Activated effector memory CD4-positive, alpha-beta T cell treated with Interleukin-2 at 50 U/mL for 16 hours (primary cell): Measurements from ENCODE around the gene DUS1L.

Experiments used
- DNase-seq: peaks from one replicate; pipeline ENCODE4 v3.0.0-alpha.2; 2020

Gene DUS1L

DNA sequence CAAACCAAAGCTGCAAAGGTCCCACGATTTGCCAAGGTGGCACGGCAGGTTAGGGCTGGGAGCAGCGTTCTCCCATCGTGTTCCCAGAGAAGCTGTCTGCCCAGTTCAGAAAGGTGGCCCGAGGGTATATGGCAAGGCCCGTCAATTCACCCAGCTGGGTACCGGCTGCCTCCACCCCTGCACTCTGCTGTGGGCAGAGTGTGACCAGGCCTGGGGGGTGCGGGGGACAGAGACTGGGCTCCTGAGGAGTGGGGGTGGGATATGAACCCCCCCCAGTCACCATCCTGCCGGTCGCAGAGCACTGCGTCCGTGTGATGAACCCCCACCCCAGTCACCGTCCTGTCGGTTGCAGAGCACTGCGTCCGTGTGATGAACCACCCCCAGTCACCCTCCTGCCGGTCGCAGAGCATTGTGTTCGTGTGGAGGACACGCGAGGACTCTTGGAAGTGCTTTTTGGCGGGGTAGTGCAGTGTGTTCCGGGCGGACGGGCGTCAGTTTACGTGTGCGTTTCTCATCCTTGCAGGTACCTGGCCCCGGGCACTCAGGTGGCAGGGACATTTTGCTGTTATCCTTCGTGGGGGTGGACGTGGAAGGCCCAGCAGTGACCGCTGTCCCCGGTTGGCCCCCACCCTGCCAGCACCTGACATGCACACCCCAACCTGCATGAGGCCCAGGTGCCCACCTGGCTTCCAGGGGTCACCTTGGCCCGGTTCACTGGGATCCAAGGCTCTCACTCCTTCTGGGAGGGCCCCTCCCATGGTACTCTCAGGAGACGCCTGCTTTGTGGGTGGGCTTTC is 35.1 kb upstream of the DUS1L start:
- no peak for DNase-seq

DNA sequence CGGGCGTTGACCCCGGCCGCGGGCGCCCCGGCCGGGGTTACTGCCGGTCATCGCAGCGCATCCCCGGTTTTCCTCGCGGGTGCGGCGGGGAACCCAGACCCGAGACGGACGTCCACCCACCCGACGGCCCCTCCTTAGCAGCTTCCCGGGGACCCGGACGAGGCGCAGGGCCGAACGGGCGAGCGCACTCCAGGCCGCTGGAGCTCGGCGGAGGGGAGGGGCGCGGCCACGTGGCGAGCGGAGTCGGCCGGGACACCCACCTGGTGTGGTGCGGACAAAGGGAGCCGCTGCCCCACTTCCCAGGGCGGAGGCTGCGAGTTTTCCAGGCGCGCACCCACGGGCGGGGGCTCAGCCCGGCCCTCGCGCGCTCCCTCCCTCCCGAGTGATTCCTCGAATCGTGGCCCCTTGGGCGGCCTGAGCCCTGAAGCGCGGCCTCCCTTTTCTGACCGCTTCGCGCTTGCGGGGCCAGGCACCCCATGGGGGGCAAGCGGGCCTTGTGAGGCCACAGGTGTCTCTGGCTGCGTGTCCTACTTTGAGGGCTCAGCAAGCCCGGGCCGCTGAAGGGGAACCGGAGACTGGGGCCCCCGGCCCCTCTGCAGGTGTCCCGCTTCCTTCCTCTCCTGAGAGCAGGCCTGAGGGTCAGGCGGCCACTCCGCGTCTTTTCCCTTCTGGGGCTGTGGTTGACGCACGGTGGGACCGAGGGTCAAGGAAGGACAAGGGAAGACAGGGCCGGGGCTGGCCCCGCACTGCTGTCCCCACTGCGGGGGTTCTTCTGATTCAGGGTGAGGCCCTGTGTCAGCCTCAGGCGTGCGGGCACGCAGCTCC is 33.5 kb upstream of the DUS1L start:
- no peak for DNase-seq

DNA sequence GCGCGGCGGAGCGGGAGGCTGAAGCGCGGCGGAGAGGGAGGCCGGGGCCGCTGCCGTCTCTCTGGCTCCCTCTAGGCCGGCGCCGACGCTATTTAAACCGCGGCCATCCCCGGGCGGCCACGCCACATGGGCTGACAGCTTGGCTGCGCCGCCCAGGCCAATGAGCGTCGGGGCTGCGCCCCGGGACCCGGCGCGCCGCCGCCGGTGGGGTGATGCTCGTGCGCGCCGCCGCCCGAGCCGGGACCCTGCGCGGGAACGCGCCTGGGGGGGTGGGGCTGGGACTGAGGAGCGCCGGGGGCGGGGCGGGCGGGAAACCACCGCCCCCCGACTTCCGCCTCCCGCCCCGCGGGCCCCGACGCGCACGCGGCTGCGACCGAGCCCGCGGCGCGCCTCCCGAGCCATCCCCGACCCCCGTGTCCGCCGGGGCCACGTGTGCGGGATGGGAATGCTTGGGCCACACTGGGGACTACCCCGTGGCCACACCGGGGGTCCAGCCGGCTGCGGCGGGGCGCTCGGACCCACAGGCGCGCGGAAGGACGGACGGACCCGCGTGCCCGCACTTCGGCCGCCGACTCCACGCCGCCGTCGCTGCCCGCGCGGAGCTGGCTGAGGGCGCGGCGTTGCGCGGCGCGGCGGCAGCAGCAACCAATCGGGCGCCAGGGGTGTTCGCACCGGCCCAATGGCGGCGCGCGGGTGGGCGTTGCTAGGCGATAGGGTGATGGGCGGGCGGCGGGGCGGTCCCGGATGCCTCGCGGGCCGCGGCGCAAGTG is 32.8 kb upstream of the DUS1L start, which contains the start of gene FASN:
Gene FASN (minus strand): TSS at position 68 of the 770 bp plus-strand sequence. CDS start 1,791 bp downstream, outside the sequence.
- DNase-seq, result peak; percentile 89

DNA sequence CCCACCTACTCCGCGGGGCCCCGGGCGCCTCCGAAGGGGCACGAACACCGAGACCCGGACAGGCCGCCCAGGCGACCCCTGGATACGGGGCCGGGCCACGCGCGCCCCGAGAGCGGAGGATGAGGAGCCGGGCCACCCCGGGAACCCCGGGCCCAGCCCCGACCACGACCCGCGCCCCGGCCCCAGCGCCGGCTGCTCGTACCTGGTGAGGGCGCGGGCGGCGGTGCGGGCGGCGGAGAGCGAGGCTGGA is 32.2 kb upstream of the DUS1L start:
- DNase-seq, result no peak

DNA sequence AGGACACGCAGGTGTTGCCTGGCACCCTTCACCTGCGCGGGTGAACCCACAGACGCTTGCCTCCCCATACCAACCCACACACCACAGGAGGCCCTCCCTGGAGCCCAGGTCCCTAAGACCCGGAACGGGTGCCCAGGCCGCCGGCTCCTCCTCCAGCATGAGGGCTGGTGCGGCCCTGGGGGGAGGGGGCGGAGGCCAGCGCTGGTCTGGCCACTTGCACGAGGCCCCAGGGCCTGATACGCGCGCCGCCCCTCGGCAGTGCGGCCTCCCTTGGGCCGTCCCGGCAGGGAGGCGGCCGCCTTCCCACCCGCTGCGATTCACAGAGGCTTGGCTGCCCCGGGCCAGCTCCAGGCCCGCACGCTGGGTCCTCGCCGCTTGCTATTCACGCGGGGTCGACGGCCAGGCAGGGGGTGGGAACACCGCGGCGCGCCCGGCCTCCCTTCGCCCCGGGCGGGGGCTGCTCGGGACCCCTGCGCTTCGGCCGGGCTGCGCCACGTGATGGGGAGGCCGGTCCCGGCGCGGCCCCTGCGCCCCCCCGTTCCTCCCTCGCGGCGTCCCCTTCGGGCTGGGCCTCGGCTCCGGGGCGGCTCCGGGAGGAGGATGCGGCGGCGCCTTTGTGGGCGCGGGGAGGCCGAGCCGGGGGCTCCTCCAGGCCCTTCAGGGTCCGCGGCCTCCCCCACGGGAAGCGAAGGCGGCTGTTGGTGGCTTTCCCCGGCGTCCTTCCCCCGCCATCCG is 31.7 kb upstream of the DUS1L start:
- no peak for DNase-seq

DNA sequence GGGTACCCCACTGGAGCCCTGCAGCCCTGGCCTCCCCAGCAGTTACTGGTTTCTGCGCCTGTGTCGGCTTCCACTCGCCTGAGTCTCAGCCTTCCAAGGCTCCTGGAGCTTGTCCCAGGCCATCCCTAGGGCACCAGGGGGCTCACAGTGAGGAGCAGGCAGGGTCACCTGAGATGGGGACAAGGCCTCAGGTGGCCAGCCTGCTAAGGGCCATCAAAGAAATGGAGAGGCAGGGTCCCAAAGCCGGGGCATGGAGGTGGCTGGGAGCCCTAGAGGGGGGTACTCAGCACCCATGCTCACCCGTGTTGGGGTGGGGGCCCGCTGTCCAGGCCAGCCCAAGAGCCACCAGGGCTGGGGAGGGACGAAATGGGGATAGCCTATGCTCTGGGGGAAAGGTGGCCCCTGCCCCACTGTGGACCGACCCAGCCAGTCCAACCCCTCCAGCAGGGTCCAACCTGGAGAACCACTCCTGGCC is 31.1 kb upstream of the DUS1L start:
- no peak for DNase-seq

DNA sequence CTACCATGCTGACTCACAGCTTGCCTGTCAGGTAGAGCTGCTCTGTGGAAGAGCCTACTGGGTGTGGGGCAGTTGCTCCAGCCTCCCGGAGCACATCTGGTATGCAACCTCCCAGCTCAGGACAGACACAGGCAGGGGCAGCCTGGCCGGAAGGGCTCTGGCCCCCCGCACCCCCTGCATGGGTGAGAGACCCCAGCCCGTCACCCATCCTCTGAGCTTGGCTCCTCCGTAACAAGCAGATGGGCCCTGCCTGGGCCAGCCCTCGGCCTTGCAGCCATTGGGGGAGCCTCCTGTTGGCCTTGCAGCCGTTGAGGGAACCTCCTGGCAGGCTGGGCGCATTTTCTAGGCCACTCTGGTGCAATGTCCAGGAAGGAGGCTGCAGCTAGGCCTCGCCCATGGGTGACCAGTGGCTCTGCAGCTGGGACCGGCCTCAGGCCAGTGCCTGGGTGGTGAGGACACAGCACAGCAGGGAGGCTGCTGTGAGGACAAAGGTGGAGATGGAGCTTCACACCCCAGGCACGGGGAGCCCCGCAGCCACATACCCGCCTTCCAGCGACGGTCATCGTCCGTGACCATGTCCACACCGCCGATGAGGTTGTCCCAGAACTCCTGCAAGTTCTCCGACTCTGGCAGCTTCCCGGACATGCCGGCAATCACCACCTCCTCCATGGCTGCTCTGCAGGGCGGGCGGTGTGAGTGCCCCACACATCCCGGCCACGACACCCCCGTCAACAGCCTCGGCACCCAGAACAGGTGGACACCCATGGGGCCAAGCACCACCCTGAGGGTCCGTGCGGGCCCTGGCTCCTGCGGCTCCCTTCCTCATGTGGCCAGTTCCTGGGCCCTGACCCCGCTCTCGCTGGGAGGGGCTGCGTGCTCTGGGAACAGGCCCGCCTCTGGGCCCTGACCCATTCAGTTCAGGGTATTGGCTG is 30.4 kb upstream of the DUS1L start:
- DNase-seq, result no peak

DNA sequence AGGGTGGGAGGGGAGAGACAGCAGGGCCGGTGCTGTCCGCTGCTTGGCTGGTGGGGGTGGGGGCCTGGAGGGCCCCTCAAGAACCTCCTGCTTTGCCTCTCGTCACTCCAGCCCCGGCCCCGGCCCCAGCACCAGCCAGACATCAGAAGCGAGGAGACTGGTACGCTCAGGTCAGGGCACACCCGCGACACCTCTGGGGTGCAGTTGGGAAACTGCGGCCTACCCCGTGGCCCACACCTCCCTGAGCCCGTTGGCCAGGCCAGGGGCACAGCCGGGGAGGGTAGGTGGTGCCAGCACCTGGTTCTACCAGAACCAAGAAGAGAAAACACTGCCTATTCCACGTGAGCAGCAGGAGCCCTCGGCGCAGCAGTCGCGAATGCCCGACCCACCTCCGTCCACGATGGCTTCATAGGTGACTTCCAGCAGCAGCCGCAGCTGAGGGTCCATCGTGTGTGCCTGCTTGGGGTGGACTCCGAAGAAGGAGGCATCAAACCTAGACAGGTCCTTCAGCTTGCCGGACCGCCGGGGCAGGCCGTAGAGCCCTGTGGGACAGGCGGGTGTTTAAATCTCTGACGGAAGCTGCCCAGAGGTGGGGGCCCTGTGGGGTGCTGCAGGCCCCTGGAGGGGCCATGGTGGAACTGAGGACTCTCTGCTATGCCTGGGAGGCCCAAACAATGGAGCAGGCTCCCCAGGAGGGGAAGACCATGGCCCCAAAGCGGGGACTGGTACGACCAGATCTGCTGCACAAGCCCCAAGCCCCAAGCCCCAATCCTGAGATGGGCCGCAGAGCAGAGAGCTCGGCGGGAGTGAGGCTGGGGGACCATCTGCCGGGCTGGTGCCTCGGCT is 29.6 kb upstream of the DUS1L start:
- no peak for DNase-seq

DNA sequence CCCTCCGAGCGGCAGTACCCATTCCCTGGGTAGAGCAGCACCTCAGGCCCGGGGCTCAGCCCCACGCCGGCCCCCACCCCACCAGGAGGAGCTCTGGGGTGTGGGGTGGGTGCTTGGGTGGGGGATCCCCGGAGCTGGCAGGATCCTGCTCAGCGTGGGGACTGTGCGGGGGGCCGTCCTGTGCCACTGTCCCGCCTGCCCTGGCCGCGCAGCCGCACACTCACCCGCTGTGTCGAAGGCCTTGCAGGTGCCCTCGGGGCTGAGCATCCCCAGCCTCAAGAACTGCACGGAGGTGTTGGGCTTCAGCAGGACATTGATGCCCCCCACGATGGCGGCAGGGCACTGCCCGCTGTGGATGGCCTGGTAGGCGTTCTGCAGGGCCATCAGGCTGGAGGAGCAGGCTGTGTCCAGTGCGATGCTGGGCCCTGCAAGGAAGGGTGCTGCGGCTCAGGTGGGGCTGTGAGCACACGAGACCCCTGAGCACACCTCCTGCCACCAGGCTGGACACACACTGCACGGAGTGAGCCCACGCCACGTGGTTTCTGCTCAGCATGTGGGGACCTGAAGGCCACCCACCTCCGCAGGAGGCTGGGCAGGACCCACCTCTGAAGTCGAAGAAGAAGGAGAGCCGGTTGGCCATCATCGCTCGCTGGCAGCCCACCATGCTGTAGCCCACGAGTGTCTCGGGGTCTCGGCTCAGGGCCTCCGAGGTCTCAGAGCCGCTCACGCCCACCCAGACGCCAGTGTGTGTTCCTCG is 27.6 kb upstream of the DUS1L start:
- no peak for DNase-seq

DNA sequence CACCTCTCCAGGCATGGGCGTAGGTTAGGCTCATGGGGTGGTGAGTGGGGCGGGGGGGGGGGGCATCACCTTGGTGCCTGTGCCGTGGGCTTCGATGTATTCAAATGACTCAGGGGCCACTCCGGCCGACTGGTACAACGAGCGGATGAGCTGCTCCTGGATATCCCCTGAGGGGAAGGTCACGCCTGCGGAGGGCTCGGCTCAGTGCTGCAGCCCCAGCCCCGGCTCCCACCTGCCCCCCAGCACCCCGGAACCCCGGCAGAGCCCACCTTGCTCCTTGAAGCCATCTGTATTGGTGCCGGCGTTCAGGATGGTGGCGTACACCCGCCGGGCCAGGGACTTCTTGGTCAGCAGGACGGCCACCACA is 27.0 kb upstream of the DUS1L start:
- DNase-seq, result no peak

DNA sequence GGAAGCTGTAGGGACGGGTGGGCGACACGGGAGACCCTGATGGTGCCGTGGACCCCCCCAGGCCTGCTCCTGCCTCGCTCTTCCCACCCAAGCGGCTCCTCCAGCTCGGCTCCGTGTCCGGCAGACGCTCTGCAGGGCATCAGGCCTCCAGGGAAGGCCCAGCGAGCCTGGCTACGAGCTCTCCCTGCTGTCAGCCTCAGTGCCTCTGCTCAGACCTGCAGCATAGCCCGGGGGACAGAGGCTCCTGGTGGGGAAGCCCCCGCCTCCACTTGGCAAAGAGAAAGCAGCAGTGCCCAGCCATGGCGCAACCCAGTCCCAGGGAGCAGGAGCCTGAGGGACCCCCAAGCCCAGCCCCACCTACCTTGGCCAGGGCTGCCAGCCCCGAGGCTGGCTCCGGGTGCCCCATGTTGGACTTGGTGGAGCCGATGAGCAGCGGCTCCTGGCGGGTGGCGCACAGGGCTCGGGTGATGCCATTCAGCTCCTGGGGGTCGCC is 26.5 kb upstream of the DUS1L start:
- no peak for DNase-seq

DNA sequence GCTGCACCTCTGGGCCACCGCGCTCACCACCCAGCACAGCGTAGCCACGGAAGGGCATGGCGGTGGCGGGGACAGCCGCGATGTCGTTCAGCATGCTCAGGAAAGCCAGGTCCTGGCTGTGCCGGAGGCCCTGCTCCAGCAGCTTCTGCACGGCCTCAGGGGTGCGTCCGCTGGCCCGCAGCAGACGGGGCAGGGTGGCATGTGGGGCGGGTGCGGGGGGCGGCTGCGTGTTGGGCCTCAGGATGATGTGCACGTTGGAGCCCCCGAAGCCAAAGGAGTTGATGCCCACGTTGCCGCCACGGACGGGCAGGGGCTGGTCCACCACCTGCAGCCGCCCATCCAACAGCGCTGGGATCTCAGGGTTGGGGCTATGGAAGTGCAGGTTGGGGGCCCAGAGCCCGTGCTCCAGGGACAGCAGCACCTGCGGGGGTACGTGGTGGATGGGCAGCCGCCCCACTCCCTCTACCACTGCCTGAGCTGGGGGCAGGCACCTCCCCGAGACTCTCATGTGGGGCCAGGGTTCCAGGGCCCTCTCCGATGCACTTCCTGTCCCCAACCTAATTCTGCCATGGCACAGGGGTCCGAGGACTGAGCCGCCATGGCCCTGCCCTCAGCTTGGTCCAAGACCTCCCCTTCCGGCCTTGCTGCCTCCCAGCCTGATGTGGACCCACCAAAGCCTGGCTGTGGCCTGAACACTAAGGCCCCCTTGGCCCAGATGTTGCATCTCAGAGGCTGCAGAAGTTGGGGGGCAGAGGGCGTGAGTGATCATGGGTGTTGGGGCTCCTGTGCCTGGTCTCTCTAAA is 25.9 kb upstream of the DUS1L start:
- no peak for DNase-seq

DNA sequence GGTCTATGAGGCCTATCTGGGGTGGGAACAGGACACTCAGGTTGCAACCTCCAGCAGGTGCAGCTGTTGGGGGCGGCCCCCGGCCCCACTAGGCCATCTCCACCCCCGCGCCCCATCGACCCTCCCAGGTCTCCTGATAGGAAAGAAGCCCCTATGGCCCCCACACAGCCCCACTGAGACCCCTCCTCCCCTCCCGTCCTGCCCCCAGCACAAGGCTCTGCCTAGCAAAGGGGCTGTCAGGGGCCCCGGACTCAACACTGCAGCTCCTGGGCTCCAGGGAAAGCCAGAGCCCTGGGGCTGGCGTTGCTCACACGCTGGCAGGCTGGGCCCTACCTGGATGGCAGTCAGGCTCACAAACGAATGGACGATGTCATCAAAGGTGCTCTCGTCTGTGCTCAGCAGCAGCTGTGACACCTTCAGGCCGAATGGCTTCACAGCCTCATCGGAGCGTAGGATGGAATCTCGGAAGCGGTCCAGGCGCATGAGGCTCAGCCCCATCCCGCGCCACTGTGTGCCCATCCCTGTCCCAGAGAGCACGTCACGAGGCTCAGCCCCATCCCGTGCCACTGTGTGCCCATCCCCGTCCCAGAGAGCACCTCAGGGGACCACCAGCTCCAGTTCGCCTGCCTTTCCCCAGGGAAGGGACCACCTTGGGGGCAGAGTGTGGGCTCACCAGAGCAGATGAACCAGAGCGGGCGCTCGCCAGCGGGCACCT is 25.1 kb upstream of the DUS1L start:
- DNase-seq, result no peak

DNA sequence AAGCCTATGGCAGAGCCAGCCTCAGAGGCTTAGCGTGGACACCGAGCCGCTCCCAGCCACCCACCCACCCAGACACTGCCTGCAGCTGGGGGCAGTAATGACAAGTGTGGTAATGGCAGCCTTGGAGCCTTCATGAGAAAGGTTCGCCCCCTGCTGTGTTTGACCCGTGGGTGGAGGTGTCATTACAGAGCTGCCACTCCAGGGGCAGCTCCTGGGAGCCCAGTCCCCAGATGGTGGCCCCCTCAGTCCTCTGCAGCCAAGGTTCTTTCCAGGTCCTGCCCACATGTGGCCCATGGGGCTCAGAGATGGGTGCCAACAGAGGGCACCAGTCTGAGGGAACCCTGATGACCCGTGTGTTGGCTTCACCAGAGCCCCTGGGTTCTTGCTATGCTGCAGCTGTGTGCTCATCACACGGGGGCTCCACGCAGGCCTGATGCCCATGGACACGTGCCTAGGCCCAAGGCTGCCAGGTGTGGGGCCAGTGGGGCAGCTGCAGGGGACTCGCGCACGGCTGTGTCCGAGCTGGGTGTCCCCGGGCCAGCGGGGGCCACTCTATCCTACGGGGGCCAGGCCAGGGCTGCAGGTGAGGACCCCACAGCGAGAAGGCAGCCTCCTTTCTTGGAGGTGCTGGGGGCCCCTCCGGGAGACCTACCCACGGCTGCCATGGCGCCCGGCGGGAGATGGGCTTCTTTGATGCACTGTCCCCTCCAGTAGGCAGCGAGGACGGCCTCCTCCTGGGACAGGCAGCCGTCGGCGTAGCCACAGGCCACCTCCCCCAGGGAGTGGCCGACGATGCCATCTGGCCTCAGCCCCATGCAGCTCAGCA is 24.3 kb upstream of the DUS1L start:
- no peak for DNase-seq

DNA sequence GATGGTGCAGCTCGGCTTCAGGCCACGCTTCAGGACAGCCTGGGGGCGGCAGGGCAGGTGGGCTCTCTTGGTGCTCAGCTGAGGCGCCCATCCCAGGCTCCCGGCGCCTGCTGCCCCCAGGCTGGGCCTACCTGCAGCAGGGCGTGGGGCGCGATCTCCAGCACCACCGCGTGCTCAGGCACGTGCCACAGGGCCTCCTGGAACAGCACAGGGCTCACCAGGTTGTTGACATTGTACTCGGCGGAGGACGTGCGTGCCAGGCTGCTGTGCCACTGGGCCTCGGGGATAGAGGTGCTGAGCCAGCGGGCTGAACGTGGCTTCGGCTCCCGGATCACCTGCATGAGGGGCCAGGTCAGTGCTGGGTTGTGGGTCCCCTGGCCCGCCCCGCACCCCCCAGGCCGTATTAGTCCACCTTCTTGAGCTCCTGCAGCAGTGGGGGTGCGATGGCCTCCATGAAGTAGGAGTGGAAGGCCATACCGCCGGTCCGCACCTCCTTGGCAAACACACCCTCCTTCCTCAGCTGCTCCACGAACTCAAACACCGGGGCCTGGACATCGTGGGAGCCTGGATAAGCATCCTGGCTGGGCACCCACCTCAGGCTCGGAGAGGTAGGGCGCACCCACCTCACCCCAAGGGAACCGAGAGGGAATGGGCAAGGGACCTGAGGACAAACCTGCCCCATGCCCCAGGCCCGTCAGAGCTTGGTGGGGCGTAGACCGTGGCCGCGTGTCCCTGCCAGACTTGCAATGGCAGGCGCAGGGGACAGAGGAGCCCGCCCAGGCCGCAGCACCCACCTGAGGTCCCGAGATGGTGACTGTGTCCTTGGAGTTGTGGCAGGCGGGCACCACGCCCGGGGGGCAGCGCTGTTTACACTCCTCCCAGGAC is 23.5 kb upstream of the DUS1L start:
- DNase-seq, result no peak
